Stimulated activated CD8-positive, alpha-beta memory T cell treated with anti-CD3 and anti-CD28 coated beads, Interleukin-4, amount 100 ng/mL, for 48 hours (primary cell): Measurements from ENCODE around the gene NOS1.

Experiments
- DNase-seq: peaks from one replicate; pipeline ENCODE4 v3.0.0-alpha.2; 2020

Gene NOS1

GRCh38 chr12:117363056-117363662 is 1.7 kb upstream of the NOS1 start:
- no peak for DNase-seq

GRCh38 chr12:117362391-117362790 is 965 bp upstream of the NOS1 start:
- DNase-seq, result no peak

GRCh38 chr12:117361905-117362304 is 479 bp upstream of the NOS1 start:
- DNase-seq, result no peak

GRCh38 chr12:117360551-117361346 is 677 bp downstream of the NOS1 start:
- DNase-seq, result no peak

GRCh38 chr12:117360222-117360550 is 1.2 kb downstream of the NOS1 start:
- no peak for DNase-seq

- no peak for DNase-seq
These were observed 2.2 kb downstream of the NOS1 start for GRCh38 chr12:117359029-117359845.

- DNase-seq, result no peak
These were observed 5.4 kb downstream of the NOS1 start for GRCh38 chr12:117356048-117356447.

GRCh38 chr12:117352883-117353282 is 8.5 kb downstream of the NOS1 start:
- no peak for DNase-seq

- DNase-seq, result no peak
These were observed 9.2 kb downstream of the NOS1 start for GRCh38 chr12:117352206-117352605.

- no peak for DNase-seq
These were observed 11.3 kb downstream of the NOS1 start for GRCh38 chr12:117350140-117350539.

GRCh38 chr12:117347588-117347987 is 13.8 kb downstream of the NOS1 start:
- DNase-seq, result no peak

GRCh38 chr12:117344716-117345115 is 16.7 kb downstream of the NOS1 start:
- DNase-seq, result no peak

- no peak for DNase-seq
These were observed 17.6 kb downstream of the NOS1 start for GRCh38 chr12:117343849-117344248.

- DNase-seq, result no peak
These were observed 18.1 kb downstream of the NOS1 start for GRCh38 chr12:117343296-117343695.

- no peak for DNase-seq
These were observed 18.7 kb downstream of the NOS1 start for GRCh38 chr12:117342682-117343081.

GRCh38 chr12:117342247-117342646 is 19.2 kb downstream of the NOS1 start:
- no peak for DNase-seq

GRCh38 chr12:117339104-117339503 is 22.3 kb downstream of the NOS1 start:
- DNase-seq, result no peak

GRCh38 chr12:117334855-117335587 is 26.4 kb downstream of the NOS1 start:
- no peak for DNase-seq

GRCh38 chr12:117334051-117334450 is 27.4 kb downstream of the NOS1 start:
- DNase-seq, result no peak

- no peak for DNase-seq
These were observed 28.0 kb downstream of the NOS1 start for GRCh38 chr12:117333331-117333881.

GRCh38 chr12:117331691-117332090 is 29.7 kb downstream of the NOS1 start:
- no peak for DNase-seq

GRCh38 chr12:117330441-117331113 is 30.8 kb downstream of the NOS1 start:
- DNase-seq, result no peak
